ENCODE data around the gene AIF1L. TPM values are rescaled to one million over a fixed set of nuclear protein-coding genes. Genes with fewer than 3 reads are reported as not detected.
A peak's percentile ranks its signal among the peaks of the same experiment; 100 is the strongest.

Gene AIF1L
- 7.5 TPM for polyA plus RNA-seq
- long read RNA-seq, donor 1, partial matches to known transcripts = 0 of 1 reads
- long read RNA-seq, donor 1, other reads (novel, unspliced or antisense) = 0 of 1 reads
- long read RNA-seq, donor 2 = 0 reads
- long read RNA-seq, donor 3 = 0 reads
- long read RNA-seq, donor 4 = 0 reads
- long read RNA-seq, donor 5, partial matches to known transcripts = 0 of 3 reads
- long read RNA-seq, donor 5, other reads (novel, unspliced or antisense) = 0 of 3 reads
- long read RNA-seq, donor 6, partial matches to known transcripts = 0 of 2 reads
- long read RNA-seq, donor 6, other reads (novel, unspliced or antisense) = 0 of 2 reads
- long read RNA-seq, donor 7, partial matches to known transcripts = 0 of 1 reads
- long read RNA-seq, donor 7, other reads (novel, unspliced or antisense) = 0 of 1 reads
- long read RNA-seq, donor 8 = 0 reads
- long read RNA-seq, donor 9 = 0 reads
- long read RNA-seq, donor 10 = 0 reads
- long read RNA-seq, donor 11, partial matches to known transcripts = 0 of 1 reads
- long read RNA-seq, donor 11, other reads (novel, unspliced or antisense) = 0 of 1 reads

- H3K36me3 ChIP-seq (ENCODE audit: control insufficient read depth, insufficient read depth, low read length) = no peaks in the 10 kb centered on the region
- peak; percentile 24 to 54 for DNase-seq
- H3K4me3 ChIP-seq (ENCODE audit: low read length) = peak within 1 kb of the TSS; percentile 26
- no peaks in the 10 kb centered on the region for H3K9me3 ChIP-seq (ENCODE audit: control insufficient read depth, low read depth, low read length)
- no peak within 1 kb of the TSS for H3K27ac ChIP-seq (ENCODE audit: low read length)
- no CpG with 5 or more reads among the region's 99 CpGs for WGBS (ENCODE audit: insufficient coverage, low lambda C conversion rate)
- H3K4me1 ChIP-seq (ENCODE audit: control insufficient read depth, insufficient read depth, low read length) = peaks cover 4% of the 10 kb centered on the region
- H3K27me3 ChIP-seq (ENCODE audit: control insufficient read depth, insufficient read depth, low read length) = peaks cover 44% of the 10 kb centered on the region
These were observed at the start of gene AIF1L for GRCh38 chr9:131096269-131097125. TSS of gene AIF1L (plus strand) at chr9:131096531. CDS start at chr9:131096630, 99 bp downstream.

- Histone ChIP-seq H3K4me3 (ENCODE audit: low read length) (no peak overlapping the region), H3K36me3 (ENCODE audit: control insufficient read depth, insufficient read depth, low read length) (no peaks in the 10 kb centered on the region), H3K27me3 (ENCODE audit: control insufficient read depth, insufficient read depth, low read length) (peaks cover 2% of the 10 kb centered on the region), H3K4me1 (ENCODE audit: control insufficient read depth, insufficient read depth, low read length) (no peaks in the 10 kb centered on the region), H3K9me3 (ENCODE audit: control insufficient read depth, low read depth, low read length) (no peaks in the 10 kb centered on the region), H3K27ac (ENCODE audit: low read length) (no peak overlapping the region)
- no CpG with 5 or more reads among the region's 35 CpGs for WGBS (ENCODE audit: insufficient coverage, low lambda C conversion rate)
- peak; percentile 42 to 56 for DNase-seq
These were observed 49.6 kb upstream of the AIF1L start for GRCh38 chr9:131046581-131047202.

- Histone ChIP-seq H3K36me3 (ENCODE audit: control insufficient read depth, insufficient read depth, low read length) (no peaks in the 10 kb centered on the region), H3K9me3 (ENCODE audit: control insufficient read depth, low read depth, low read length) (no peaks in the 10 kb centered on the region), H3K4me1 (ENCODE audit: control insufficient read depth, insufficient read depth, low read length) (no peaks in the 10 kb centered on the region), H3K27ac (ENCODE audit: low read length) (no peak overlapping the region), H3K4me3 (ENCODE audit: low read length) (no peak overlapping the region), H3K27me3 (ENCODE audit: control insufficient read depth, insufficient read depth, low read length) (peaks cover 5% of the 10 kb centered on the region)
- no peak for DNase-seq
- no CpG with 5 or more reads among the region's 6 CpGs for WGBS (ENCODE audit: insufficient coverage, low lambda C conversion rate)
These were observed 48.0 kb upstream of the AIF1L start for GRCh38 chr9:131048332-131048731.

GRCh38 chr9:131048820-131049219 lies 47.5 kb upstream of the AIF1L start:
- no CpG with 5 or more reads among the region's 8 CpGs for WGBS (ENCODE audit: insufficient coverage, low lambda C conversion rate)
- peaks cover 5% of the 10 kb centered on the region for H3K27me3 ChIP-seq (ENCODE audit: control insufficient read depth, insufficient read depth, low read length)
- H3K4me3 ChIP-seq (ENCODE audit: low read length) = no peak overlapping the region

GRCh38 chr9:131049829-131050715 lies 46.3 kb upstream of the AIF1L start:
- Histone ChIP-seq H3K27ac (ENCODE audit: low read length) (no peak overlapping the region), H3K4me1 (ENCODE audit: control insufficient read depth, insufficient read depth, low read length) (no peaks in the 10 kb centered on the region), H3K27me3 (ENCODE audit: control insufficient read depth, insufficient read depth, low read length) (peaks cover 5% of the 10 kb centered on the region), H3K4me3 (ENCODE audit: low read length) (no peak overlapping the region), H3K36me3 (ENCODE audit: control insufficient read depth, insufficient read depth, low read length) (no peaks in the 10 kb centered on the region), H3K9me3 (ENCODE audit: control insufficient read depth, low read depth, low read length) (no peaks in the 10 kb centered on the region)
- no peak for DNase-seq
- WGBS (ENCODE audit: insufficient coverage, low lambda C conversion rate) = no CpG with 5 or more reads among the region's 21 CpGs

More at GRCh38 chr9:131048820-131049219, 47.5 kb upstream of the AIF1L start:
- H3K36me3 ChIP-seq (ENCODE audit: control insufficient read depth, insufficient read depth, low read length) = no peaks in the 10 kb centered on the region
- no peaks in the 10 kb centered on the region for H3K9me3 ChIP-seq (ENCODE audit: control insufficient read depth, low read depth, low read length)
- no peak for DNase-seq
- no peaks in the 10 kb centered on the region for H3K4me1 ChIP-seq (ENCODE audit: control insufficient read depth, insufficient read depth, low read length)
- H3K27ac ChIP-seq (ENCODE audit: low read length) = no peak overlapping the region

GRCh38 chr9:131050831-131051230 lies 45.5 kb upstream of the AIF1L start:
- no peaks in the 10 kb centered on the region for H3K9me3 ChIP-seq (ENCODE audit: control insufficient read depth, low read depth, low read length)
- no peaks in the 10 kb centered on the region for H3K4me1 ChIP-seq (ENCODE audit: control insufficient read depth, insufficient read depth, low read length)
- no peaks in the 10 kb centered on the region for H3K36me3 ChIP-seq (ENCODE audit: control insufficient read depth, insufficient read depth, low read length)
- DNase-seq = no peak
- no peak overlapping the region for H3K4me3 ChIP-seq (ENCODE audit: low read length)
- H3K27ac ChIP-seq (ENCODE audit: low read length) = no peak overlapping the region
- WGBS (ENCODE audit: insufficient coverage, low lambda C conversion rate) = no CpG with 5 or more reads among the region's 17 CpGs
- H3K27me3 ChIP-seq (ENCODE audit: control insufficient read depth, insufficient read depth, low read length) = peaks cover 5% of the 10 kb centered on the region

GRCh38 chr9:131051592-131052517 lies 44.5 kb upstream of the AIF1L start:
- WGBS (ENCODE audit: insufficient coverage, low lambda C conversion rate) = 80% methylated on average over 5 of the region's 25 CpGs
- DNase-seq = no peak

GRCh38 chr9:131053896-131054295 lies 42.4 kb upstream of the AIF1L start:
- Histone ChIP-seq H3K9me3 (ENCODE audit: control insufficient read depth, low read depth, low read length) (no peaks in the 10 kb centered on the region), H3K27ac (ENCODE audit: low read length) (no peak overlapping the region), H3K4me3 (ENCODE audit: low read length) (no peak overlapping the region), H3K36me3 (ENCODE audit: control insufficient read depth, insufficient read depth, low read length) (no peaks in the 10 kb centered on the region), H3K27me3 (ENCODE audit: control insufficient read depth, insufficient read depth, low read length) (peaks cover 5% of the 10 kb centered on the region), H3K4me1 (ENCODE audit: control insufficient read depth, insufficient read depth, low read length) (no peaks in the 10 kb centered on the region)
- no CpG with 5 or more reads among the region's 3 CpGs for WGBS (ENCODE audit: insufficient coverage, low lambda C conversion rate)
- no peak for DNase-seq

More at GRCh38 chr9:131051592-131052517, 44.5 kb upstream of the AIF1L start:
- no peaks in the 10 kb centered on the region for H3K9me3 ChIP-seq (ENCODE audit: control insufficient read depth, low read depth, low read length)
- H3K36me3 ChIP-seq (ENCODE audit: control insufficient read depth, insufficient read depth, low read length) = no peaks in the 10 kb centered on the region
- no peak overlapping the region for H3K27ac ChIP-seq (ENCODE audit: low read length)
- H3K27me3 ChIP-seq (ENCODE audit: control insufficient read depth, insufficient read depth, low read length) = peaks cover 5% of the 10 kb centered on the region
- H3K4me1 ChIP-seq (ENCODE audit: control insufficient read depth, insufficient read depth, low read length) = no peaks in the 10 kb centered on the region
- H3K4me3 ChIP-seq (ENCODE audit: low read length) = no peak overlapping the region

Data from large intestine (tissue), 12 donors.